Hindlimb muscle (tissue), 1 donor: ENCODE measurements around the gene SPRYD7. TPM values are rescaled to one million over a fixed set of nuclear protein-coding genes. Genes with fewer than 3 reads are reported as not detected.
A peak's percentile ranks its signal among the peaks of the same experiment; 100 is the strongest.
"Not testable (repeated sequence)": the region's sequence is repeated elsewhere in the genome, so short reads cannot be mapped to it uniquely, and the experiment has no call there.

Experiments used
- DNase-seq: peaks from one replicate; pipeline ENCODE4 v3.0.0-alpha.2; 2013
- polyA plus RNA-seq: library from polyadenylated mRNA; unstranded; fragments of 120-200 nt; gene quantifications from one replicate; pipeline ENCODE4 v1.2.1, GENCODE V29; 2013; ENCODE audit not compliant: insufficient read length

Gene SPRYD7
- 12.6 TPM for polyA plus RNA-seq

DNA sequence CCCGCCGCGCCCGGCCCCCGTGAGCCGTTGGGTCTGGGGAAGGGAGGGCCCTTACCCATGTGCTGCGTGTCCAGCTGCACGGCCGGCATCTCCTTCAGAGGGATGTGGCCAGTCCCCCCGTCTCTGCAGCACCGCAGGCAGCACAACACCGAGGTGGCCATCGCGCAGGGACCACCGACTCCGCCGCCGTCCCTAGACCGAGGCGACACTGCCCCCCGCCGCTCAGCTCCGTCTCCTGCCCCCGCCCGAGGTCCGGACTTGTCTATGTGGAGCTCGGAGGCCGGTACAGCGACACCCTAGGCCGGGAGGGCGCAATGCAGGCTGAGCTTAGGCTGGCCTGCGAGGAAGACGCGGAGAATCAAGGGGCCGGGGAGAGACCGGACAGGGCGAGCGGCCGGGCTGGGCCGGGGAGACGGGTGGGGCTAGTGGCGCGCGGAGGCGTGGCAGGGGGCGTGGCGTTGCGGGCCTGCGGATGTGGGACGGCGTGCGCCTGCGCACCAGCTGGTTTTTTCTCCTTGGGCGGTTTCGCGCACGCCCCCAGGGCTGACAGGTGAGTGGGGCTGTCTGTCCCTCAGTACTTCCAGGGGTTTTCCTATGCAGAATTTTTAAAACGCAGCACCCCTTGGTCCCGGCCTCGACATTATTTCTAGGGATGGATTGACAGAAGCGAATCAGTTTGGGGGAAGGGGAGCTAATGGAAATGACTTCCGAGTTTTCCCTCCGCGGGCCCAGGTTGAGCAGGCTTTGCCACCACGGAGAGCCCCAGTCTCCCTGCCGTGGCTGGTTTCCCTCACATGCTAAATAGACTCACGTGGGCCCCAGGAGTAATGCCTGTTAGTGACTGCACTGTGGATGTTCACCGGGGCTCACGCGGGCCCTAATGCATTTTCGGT is at the start of gene SPRYD7:
SPRYD7 (minus strand) TSS at position 266 of the 893 bp plus-strand sequence; CDS start at position 161, 105 bp downstream.
- peak; percentile 99 for DNase-seq

DNA sequence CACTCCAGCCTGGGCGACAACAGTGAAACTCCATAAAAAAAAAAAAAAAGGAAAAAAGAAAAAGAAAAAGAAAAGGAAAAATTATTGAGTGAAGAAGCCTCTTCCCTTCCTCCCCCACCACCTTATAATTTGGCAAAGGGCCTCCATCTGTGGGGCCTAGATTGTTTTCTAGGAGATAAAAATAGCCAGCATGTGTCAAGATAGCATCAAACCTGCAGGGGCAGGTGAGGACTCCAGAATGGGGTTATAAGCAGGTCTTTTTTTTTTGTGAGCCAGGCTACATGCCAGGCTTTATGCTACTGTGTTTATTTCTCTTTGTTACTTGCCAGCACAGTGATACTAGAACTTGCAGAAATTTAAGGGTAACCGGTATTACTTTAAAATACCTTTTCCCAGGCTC is 49.0 kb upstream of the SPRYD7 start:
- no peak for DNase-seq

DNA sequence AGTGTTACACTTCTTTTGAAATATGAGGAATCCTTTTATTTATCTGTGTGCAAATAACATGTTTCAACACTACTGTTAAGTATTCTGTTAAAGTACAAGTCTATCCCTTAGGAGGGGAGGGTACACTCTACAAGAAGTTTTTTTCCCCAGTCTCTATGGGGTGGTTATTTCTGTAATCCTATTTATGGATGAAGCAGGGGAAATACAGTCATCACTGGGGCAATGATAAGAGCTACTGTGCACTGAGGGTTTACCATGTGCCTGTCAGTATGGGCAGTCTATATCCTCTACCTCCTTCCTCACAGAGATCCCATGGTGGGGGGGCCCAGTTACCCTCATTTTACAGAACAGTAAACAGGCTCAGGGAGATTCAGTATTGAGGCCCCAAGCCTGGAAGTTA is 44.1 kb upstream of the SPRYD7 start:
- no peak for DNase-seq

DNA sequence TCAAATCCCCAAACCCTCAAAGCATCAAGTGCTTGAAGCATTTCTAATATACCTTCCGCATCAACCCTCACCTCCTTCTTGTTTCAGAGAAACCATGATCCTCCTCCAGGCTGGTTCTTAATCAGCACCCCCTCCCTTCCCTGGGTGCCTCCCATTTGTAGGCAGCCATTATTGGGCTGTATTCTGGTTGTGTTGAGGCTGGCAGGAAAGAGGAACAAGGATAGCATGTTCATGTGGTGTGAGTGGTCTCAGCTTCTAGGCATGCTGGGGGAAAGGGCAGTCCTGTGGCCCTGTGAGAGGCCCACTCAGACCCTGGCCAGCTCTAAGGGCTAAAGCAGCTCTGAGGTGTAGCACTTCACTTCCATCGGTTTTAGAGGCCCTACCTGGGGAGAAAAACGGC is 41.9 kb upstream of the SPRYD7 start:
- no peak for DNase-seq

DNA sequence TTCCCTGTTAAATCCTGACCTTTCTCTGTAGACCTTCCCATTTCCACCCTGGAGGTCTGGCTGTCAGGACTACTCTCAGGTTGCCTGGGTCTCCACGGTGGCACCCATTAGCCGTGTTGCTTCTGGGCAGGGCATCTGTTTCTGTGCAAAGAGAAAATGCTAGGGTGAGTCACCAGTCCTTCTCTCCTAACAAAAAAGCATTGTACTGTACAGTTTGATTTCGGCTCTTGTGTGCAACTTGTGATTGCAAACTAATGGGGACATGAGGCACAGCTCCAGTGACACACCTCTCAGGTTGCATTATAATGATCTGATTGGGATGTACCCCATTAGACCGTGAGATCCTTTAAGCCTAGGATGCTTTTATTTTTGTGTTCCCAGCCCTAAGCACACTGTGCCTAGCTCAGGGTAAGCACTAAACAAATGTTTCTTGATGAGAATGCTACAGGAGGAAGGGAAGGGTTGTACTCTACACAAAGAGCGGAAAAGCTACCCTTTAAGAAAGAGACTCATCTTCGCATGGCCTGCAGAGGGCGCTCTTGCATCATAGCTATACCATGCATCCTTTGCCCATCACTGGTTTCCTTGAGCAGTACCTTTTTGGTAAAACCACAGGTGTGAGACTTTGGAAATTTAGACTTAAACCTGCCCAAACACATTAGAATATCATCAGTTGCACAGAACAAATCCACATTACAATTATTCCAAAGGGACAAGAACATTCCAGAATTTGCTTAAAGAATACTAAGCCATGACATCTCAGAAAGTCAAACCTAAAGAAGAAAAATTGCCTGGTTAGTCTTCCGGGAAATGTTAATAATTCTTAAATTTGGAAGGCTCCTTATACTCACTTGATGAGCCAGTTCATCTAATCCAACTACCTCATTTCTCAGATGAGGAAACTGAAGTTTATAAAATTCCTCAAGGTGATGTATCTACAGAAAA is 40.4 kb upstream of the SPRYD7 start:
- peak; percentile 50 for DNase-seq

DNA sequence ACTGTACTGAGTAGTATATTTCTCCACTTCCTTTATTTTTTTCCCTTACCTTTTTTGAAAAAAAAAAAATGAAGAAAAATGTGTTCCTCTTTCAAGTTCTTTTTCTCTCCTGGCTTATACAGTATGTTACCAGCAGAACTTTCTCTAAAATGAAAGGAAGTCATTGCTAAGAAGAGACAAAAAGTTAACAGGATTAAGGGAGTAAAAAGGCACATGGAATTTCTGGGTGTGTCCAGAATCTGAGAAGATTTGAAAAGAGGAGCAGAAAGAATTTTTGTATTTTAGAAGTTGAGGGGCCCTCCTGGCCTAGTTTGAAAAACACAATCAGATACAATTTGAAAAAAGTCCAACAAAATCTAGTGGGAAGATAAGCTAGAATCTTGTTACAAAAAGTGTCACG is 39.7 kb upstream of the SPRYD7 start:
- no peak for DNase-seq

DNA sequence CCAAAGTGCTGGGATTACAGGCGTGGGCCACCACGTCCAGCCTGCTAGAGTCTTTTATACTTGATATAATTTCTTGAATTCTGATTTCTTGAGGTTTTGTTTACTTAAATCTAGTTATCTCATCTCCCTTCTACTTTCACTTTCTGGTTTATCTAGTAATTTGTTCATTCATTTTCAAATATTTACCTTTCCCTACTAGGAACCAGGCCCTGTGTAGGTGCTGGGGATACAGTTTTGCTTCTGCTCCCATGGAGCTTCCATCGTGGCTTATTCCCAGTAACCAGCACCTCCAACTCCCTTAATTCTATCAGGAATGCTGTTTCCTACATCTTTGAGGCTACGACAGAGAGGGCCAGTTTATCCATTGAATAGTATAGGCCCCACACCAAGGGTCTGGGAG is 36.6 kb upstream of the SPRYD7 start:
- no peak for DNase-seq

- no peak for DNase-seq
These were observed 31.3 kb upstream of the SPRYD7 start for GRCh38 chr13:49967456-49967855.

- no peak for DNase-seq
These were observed 22.2 kb upstream of the SPRYD7 start for GRCh38 chr13:49958321-49958720.

GRCh38 chr13:49956131-49956530 is 20.0 kb upstream of the SPRYD7 start:
- DNase-seq, result no peak

DNA sequence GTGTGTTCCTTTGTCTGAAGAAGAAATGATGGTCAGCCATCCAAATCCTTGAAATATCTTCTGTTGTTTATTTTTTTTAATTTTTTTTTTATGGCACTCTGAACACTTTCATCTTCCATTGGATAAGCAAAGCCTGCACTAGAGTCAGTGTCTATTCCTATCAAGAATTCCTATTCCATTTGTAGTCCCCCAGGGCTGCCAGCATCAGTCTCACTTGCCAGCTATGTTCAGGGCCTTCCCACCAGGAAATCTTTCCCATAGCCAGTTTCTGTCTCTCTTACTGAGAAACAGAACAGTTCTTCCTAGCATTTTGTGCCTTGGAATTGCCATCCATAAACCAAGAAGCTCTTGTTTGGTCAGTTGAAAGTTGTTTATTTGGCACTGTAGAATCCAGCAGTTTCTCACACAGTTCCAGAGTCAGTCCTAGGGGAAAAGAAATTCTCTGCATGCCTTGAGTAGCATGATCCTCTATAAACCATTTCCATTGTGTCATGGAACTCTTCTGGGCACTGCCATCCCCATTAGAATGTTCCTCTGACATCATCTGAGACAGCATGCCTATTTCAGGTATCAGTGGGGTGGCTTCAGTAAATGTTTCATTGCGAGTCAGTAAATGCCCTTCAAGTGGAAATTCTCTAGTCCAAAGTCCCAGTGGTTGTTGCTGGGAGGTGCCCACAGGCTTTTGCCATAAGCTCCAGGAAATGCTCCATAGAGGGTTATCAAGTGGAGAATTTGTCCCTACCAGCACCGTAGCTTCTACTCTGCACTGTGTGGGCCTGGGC is 18.7 kb upstream of the SPRYD7 start:
- DNase-seq, result no peak

GRCh38 chr13:49953560-49953959 is 17.4 kb upstream of the SPRYD7 start:
- DNase-seq, result no peak

DNA sequence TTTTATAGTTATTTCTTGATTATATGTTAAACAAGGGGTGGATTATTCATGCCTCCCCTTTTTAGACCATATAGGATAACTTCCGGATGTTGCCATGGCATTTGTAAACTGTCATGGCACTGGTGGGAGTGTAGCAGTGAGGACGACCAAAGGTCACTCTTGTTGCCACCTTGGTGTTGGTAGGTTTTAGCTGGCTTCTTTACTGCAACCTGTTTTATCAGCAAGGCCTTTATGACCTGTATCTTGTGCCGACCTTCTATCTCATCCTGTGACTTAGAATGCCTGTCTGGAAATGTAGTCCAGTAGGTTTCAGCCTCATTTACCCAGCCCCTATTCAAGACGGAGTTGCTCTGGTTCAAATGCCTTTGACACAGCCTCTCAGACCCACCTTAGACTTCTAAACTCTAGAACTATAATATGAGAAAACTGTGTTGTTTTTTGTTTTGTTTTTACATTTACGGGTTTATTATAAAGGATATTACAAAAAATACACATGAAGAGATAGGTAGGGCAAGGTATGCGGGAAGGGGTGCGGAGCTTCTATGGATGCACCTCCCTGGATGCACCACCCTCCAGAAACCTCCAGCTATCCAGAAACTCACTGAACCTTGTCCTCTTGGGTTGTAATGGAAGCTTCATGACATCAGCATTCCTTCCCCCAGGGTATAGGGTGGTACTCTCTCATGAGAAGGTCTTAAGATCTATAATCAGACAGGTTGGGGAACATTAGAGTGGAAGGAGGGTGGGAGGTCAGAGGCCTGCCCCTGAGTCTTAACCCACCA is 15.8 kb upstream of the SPRYD7 start:
- DNase-seq, result no peak

DNA sequence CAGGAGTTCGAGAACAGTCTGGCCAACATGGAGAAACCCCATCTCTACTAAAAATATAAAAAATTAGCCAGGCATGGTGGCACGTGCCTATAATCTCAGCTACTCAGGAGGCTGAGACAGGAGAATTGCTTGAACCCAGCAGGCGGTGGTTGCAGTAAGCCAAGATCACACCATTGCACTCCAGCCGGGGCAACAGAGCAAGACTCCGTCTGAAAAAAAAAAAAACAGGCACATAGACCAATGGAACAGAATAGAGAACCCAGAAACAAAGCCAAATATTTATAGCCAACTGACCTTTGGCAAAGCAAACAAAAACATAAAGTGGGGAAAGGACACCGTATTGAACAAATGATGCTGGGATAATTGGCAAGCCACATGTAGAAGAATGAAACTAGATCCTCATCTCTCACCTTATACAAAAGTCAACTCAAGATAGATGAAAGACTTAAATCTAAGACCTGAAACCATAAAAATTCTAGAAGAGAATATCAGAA is 12.7 kb upstream of the SPRYD7 start:
- DNase-seq, result not testable (repeated sequence)

DNA sequence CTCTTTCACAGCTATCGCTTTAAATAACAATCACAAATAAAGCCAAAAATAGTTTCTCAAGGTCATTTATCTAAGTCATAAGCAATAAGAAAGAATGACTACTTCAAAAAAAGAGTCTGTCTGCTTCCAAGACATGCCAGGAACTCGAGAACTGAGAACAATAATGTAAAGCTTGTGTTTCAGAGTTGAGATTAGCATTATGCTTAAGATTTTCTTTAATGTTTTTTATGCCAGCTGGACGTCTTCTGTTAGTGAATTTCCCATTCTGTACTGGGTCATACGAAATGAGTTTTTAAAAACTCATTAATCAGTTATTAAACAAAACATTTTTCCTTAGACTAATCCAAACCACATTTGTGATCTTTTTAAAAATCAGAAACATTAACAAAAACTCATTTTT is 3.2 kb upstream of the SPRYD7 start:
- no peak for DNase-seq

DNA sequence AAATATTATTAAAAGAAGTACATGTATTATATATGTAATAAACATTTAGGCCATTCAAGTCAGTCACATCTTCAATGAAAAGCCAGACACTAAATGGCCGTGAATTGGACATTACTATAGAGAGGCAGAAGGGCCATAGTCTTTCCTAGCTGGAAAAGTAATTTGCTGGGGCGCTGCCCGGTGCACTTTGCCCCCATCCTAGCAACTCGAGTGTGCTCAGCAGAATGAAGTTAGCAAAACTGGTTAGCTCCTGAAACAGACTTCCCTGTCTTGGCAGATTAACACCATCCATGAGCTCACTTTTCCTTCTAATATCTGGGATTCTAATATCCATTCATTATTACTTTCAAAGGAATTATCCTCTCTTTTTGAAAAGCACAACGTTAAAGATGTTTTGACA is 2.8 kb upstream of the SPRYD7 start:
- no peak for DNase-seq

- no peak for DNase-seq
These were observed 2.2 kb upstream of the SPRYD7 start for GRCh38 chr13:49938314-49938713.

DNA sequence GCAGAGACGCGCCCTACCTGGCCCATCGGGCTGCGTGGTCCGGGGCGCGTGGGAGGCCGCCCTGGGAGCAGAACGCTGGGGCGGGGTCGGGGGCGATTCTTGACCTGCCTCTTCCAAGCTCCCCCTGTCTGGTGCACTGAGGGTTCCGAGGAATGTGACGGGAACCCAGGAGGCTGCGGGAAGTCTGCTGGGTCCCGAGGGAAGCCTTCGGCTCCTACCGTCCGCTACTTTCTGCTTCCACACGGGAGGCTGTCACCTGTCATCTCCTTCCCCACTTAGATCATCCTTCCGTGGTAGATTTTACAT is 781 bp upstream of the SPRYD7 start:
- DNase-seq, result no peak

DNA sequence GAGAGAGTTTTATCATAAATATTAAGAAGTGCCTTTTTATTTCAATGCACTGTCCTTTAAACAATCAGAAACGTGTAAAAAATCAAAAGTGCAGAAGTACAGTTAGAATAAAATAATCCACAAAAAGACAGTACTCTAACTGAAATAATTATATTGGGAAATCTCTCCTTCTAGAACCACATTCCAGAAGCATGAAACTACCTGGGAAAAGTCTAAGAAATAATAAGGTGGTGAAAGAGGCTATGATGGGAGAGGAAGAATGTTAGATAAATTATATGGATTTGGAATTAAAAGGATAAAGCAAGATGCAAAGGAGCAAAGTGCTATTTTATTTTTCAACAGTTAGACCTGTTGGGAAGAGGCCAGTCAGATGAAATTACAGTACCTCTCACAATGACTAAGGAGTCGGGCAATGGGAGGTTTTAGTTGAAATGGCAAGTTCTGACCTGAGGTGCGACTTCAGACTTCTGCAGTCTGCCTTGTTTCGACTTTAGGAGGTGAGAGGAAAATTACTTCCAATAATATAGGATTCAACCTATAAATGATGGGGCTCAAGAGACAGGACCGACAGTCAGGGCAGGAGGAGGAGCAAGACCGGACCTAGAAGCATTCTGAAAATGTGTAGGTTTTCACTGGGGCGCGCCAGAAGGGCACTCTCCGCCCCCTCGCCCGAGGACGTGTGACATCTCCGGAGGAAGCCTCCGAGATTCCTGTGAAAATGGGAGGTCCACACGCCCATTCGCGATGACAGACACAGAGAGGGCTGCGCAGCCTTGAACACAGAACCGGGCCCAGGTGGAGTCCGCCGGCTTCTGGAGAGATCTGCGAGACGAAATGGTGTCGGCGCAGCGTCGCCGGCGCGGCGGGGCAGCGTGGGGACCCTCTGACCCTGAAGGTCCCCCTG is 717 bp downstream of the SPRYD7 start:
- DNase-seq, result no peak

GRCh38 chr13:49933511-49933910 is 2.6 kb downstream of the SPRYD7 start:
- DNase-seq, result no peak

DNA sequence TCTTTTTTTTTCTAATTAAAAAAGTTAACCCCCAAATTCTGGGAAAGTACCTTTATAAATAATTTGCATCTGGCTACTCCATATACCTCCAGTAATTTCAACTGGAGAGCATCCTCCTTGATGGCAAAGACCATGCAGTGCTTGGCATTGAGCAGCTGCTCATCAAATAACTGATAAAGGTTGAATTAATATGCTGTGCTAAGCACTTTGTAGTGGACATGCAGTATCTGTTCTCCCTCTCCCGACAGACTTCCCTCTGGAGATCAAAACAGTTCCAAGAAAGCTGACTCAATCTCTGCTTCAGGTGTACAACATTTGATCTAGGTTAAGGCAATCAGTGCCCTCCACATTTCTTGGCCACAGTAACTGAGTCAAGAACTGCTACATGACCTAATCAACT is 3.3 kb downstream of the SPRYD7 start:
- DNase-seq, result no peak
